GM21360 (cell line): Measurements from ENCODE around the gene CACNA1E.
A peak's percentile ranks its signal among the peaks of the same experiment; 100 is the strongest.

Source experiments
- ATAC-seq: cut with Tn5 transposase; IDR thresholded peaks from one replicate; pipeline ENCODE4 v1.9.1; 2021; ENCODE audit warnings: mild to moderate bottlenecking, moderate library complexity; ENCODE audit not compliant: unreplicated experiment

CACNA1E gene

GRCh38 chr1:181482521-181483284, 614 bp upstream of the CACNA1E start:
- ATAC-seq: peak; percentile 42

GRCh38 chr1:181484821-181485220, 1.5 kb downstream of the CACNA1E start:
- ATAC-seq: no peak

GRCh38 chr1:181485287-181486097, 2.2 kb downstream of the CACNA1E start:
- ATAC-seq: peak; percentile 44

- no peak for ATAC-seq
These were observed 2.7 kb downstream of the CACNA1E start for GRCh38 chr1:181486098-181486420.

GRCh38 chr1:181488866-181489265, 5.5 kb downstream of the CACNA1E start:
- ATAC-seq: no peak

GRCh38 chr1:181490276-181490675, 7.0 kb downstream of the CACNA1E start:
- ATAC-seq: no peak

GRCh38 chr1:181490740-181491712, 7.7 kb downstream of the CACNA1E start:
- ATAC-seq: no peak

GRCh38 chr1:181493166-181493565, 9.8 kb downstream of the CACNA1E start:
- ATAC-seq: no peak

GRCh38 chr1:181493885-181494284, 10.6 kb downstream of the CACNA1E start:
- no peak for ATAC-seq

GRCh38 chr1:181496759-181497158, 13.4 kb downstream of the CACNA1E start:
- no peak for ATAC-seq

- ATAC-seq: peak; percentile 66
These were observed 14.6 kb downstream of the CACNA1E start for GRCh38 chr1:181497870-181498269.

- ATAC-seq: no peak
These were observed 16.5 kb downstream of the CACNA1E start for GRCh38 chr1:181499825-181500224.

GRCh38 chr1:181500636-181501035, 17.3 kb downstream of the CACNA1E start:
- no peak for ATAC-seq

GRCh38 chr1:181501612-181502011, 18.3 kb downstream of the CACNA1E start:
- no peak for ATAC-seq

- no peak for ATAC-seq
These were observed 20.0 kb downstream of the CACNA1E start for GRCh38 chr1:181503171-181503810.

GRCh38 chr1:181504399-181504842, 21.1 kb downstream of the CACNA1E start:
- ATAC-seq: peak; percentile 50

GRCh38 chr1:181506563-181507353, 23.4 kb downstream of the CACNA1E start:
- ATAC-seq: no peak

- ATAC-seq: no peak
These were observed 25.3 kb downstream of the CACNA1E start for GRCh38 chr1:181508486-181509165.

- ATAC-seq: no peak
These were observed 30.5 kb downstream of the CACNA1E start for GRCh38 chr1:181513786-181514297.
